ENCODE measurements around the gene RGS6. TPM values are rescaled to one million over a fixed set of nuclear protein-coding genes. Genes with fewer than 3 reads are reported as not detected.

RGS6 gene
- total RNA-seq, 4 donors from 2014 or later, result 0.50 to 6.5 (median 4.7) TPM

- no peaks in the 10 kb centered on the region for H3K36me3 ChIP-seq
- no peaks in the 10 kb centered on the region for H3K27me3 ChIP-seq
- no peak for ATAC-seq
- H3K9me3 ChIP-seq, result no peaks in the 10 kb centered on the region
- 77 to 78% methylated on average over 3 of the region's 3 CpGs for WGBS, 2 donors (ENCODE audit: low coverage in 1 of 2)
- no peak overlapping the region for H3K4me3 ChIP-seq
- H3K27ac ChIP-seq, result no peak overlapping the region
- TF ChIP-seq POLR2A (IDR thresholded peaks at IDR 0.05) (no peak), EP300 (IDR thresholded peaks at IDR 0.05) (no peak), POLR2AphosphoS5 (IDR thresholded peaks at IDR 0.05) (no peak), CTCF (IDR thresholded peaks at IDR 0.05) (no peak)
- H3K4me1 ChIP-seq, result no peaks in the 10 kb centered on the region
These were observed 78.2 kb downstream of the RGS6 start for GRCh38 chr14:72010474-72010873.

GRCh38 chr14:72013721-72014345 lies 81.6 kb downstream of the RGS6 start:
- H3K36me3 ChIP-seq, result no peaks in the 10 kb centered on the region
- no peak overlapping the region for H3K27ac ChIP-seq
- ATAC-seq, result no peak
- H3K27me3 ChIP-seq, result no peaks in the 10 kb centered on the region
- no peaks in the 10 kb centered on the region for H3K4me1 ChIP-seq
- 41 to 56% methylated on average over 6 to 7 of the region's 8 CpGs for WGBS, 2 donors (ENCODE audit: low coverage in 1 of 2)
- no peak overlapping the region for H3K4me3 ChIP-seq
- TF ChIP-seq POLR2AphosphoS5 (IDR thresholded peaks at IDR 0.05) (no peak), EP300 (IDR thresholded peaks at IDR 0.05) (no peak), CTCF (IDR thresholded peaks at IDR 0.05) (no peak), POLR2A (IDR thresholded peaks at IDR 0.05) (no peak)
- no peaks in the 10 kb centered on the region for H3K9me3 ChIP-seq

GRCh38 chr14:72014486-72014885 lies 82.3 kb downstream of the RGS6 start:
- Histone ChIP-seq H3K4me1 (no peaks in the 10 kb centered on the region), H3K27ac (no peak overlapping the region), H3K27me3 (no peaks in the 10 kb centered on the region), H3K4me3 (no peak overlapping the region), H3K9me3 (no peaks in the 10 kb centered on the region), H3K36me3 (no peaks in the 10 kb centered on the region)
- 62 to 92% methylated on average over 5 of the region's 5 CpGs for WGBS, 2 donors (ENCODE audit: low coverage in 1 of 2)
- no peak for TF ChIP-seq CTCF (IDR thresholded peaks at IDR 0.05)
- no peak for TF ChIP-seq EP300 (IDR thresholded peaks at IDR 0.05)
- no peak for TF ChIP-seq POLR2AphosphoS5 (IDR thresholded peaks at IDR 0.05)
- no peak for TF ChIP-seq POLR2A (IDR thresholded peaks at IDR 0.05)
- no peak for ATAC-seq

GRCh38 chr14:72017290-72017689 lies 85.1 kb downstream of the RGS6 start:
- no peak for ATAC-seq
- no peak overlapping the region for H3K27ac ChIP-seq
- TF ChIP-seq POLR2A (IDR thresholded peaks at IDR 0.05) (no peak), POLR2AphosphoS5 (IDR thresholded peaks at IDR 0.05) (no peak), EP300 (IDR thresholded peaks at IDR 0.05) (no peak), CTCF (IDR thresholded peaks at IDR 0.05) (no peak)
- no peaks in the 10 kb centered on the region for H3K27me3 ChIP-seq
- no peaks in the 10 kb centered on the region for H3K9me3 ChIP-seq
- no peaks in the 10 kb centered on the region for H3K4me1 ChIP-seq
- no peak overlapping the region for H3K4me3 ChIP-seq
- no peaks in the 10 kb centered on the region for H3K36me3 ChIP-seq
